C4-2B (cell line): ENCODE measurements around the gene PCDHGA6.

ENCODE experiments used
- CTCF ChIP-seq: fragments of 450-650 bp; conservative IDR thresholded peaks from 2 replicates; pipeline ENCODE4 v1.5.1; 2017; ENCODE audit warnings: mild to moderate bottlenecking
- ZFX ChIP-seq: fragments of 450-650 bp; IDR thresholded peaks from 2 replicates; pipeline ENCODE4 v1.6.1; 2017

DNA sequence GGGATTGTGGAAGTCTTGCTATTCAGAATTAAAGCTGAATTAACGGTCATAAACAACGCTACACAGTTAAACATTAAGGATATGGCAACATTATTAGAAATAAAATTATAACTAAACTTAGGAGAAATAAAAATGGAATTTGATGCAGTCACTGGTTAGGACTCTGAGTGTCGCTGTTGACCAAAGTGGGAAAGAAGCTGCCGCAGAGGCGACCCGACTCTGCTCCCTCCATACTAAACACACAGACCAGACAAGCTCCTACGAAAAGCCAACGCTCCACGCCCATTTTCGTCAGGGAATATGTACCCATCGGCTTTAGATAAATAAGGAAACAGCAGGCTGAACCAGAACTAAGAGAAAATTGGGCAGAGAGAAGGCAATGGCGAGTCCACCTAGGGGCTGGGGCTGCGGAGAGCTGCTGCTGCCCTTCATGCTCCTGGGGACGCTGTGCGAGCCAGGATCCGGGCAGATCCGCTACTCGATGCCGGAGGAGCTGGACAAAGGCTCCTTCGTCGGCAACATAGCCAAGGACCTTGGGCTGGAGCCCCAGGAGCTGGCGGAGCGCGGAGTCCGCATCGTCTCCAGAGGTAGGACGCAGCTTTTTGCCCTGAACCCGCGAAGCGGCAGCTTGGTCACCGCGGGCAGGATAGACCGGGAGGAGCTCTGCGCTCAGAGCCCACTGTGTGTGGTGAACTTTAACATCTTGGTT is 9.6 kb upstream of the PCDHGA6 start, which contains the start of gene PCDHGA5:
- no peak for TF ChIP-seq ZFX
- TF ChIP-seq CTCF = peak; percentile 34
